Right lobe of liver (tissue), 6 donors: ENCODE data around the gene SLC25A43. TPM values are rescaled to one million over a fixed set of nuclear protein-coding genes. Genes with fewer than 3 reads are reported as not detected.
A peak's percentile ranks its signal among the peaks of the same experiment; 100 is the strongest.

ENCODE experiments used
- ATAC-seq, 4 donors: fragments of 200-7000 bp; cut with Tn5 transposase; one replicate each; pipeline ENCODE4 v1.9.1; 2020; ENCODE audit warnings: mild to moderate bottlenecking in 4 of 4, moderate library complexity in 4 of 4
- DNase-seq, 3 donors: peaks; one replicate each; pipeline ENCODE4 v3.0.0-alpha.2; 2020
- H3K27ac ChIP-seq, 3 donors: fragments of 200-600 bp; one replicate each; pipeline ENCODE4 v1.8.0; 2022
- H3K27me3 ChIP-seq, 2 donors: fragments of 200-600 bp; one replicate each; pipeline ENCODE4 v1.8.0; 2022
- H3K36me3 ChIP-seq, 4 donors: fragments of 200-600 bp; sonication (generic) in 1 of 4; one replicate each; pipeline versions ENCODE4 v1.5.1 to v1.8.0; 2017 to 2022; ENCODE audit warnings: control low read depth in 1 of 4
- H3K4me1 ChIP-seq, 4 donors: fragments of 200-600 bp; sonication (generic) in 1 of 4; one replicate each; pipeline versions ENCODE4 v1.5.1 to v1.8.0; 2017 to 2022; ENCODE audit warnings: control low read depth in 1 of 4
- H3K4me3 ChIP-seq, 3 donors: fragments of 200-600 bp; one replicate each; pipeline ENCODE4 v1.8.0; 2022
- H3K9me3 ChIP-seq, 4 donors: fragments of 200-600 bp; sonication (generic) in 1 of 4; one replicate each; pipeline versions ENCODE4 v1.5.1 to v1.8.0; 2017 to 2022; ENCODE audit warnings: control low read depth in 1 of 4
- POLR2A ChIP-seq: fragments of 450-650 bp; IDR thresholded peaks from one replicate; pipeline ENCODE4 v1.6.1; 2017; ENCODE audit warnings: antibody characterized with exemption, mild to moderate bottlenecking
- WGBS: methylation state at CpG from one replicate; pipeline ENCODE4 v1.1.6; 2018; ENCODE audit warnings: low coverage, low lambda C conversion rate; ENCODE audit not compliant: insufficient coverage; ENCODE audit errors: missing lambda C conversion rate; 5-methylcytosine and 5-hydroxymethylcytosine counted together
- intact Hi-C, 2 donors: fragments of 100-400 bp; cut with DNase I; formaldehyde crosslinking; loops; one replicate each; pipeline versions ENCODE4 v1.11.2 to v1.14.1; 2022
- total RNA-seq, 6 experiments: library from RNA; depleted of rRNA in 2 of 6; stranded (reverse); fragments of >200 nt in 2 of 6; fragmentation: NEBNext Ultra II Directional in 3 of 6; extraction: Animal tissue kit (Norgen Biotek cat#: 25700) in 3 of 6; gene quantifications; one replicate each; pipeline versions ENCODE4 v1.1.0 to v1.2.4, GENCODE V29; 2016 to 2023
- TF ChIP-seq, protein P1 (sequence below), 4 donors: fragments of 200-600 bp in 3 of 4; fragments of 450-650 bp in 1 of 4; IDR thresholded peaks; one replicate each; pipeline versions ENCODE4 v1.5.1 to v1.8.0; 2016 to 2022; ENCODE audit warnings: antibody characterized with exemption in 4 of 4, mild to moderate bottlenecking in 2 of 4
- donor health status: DM: no; HTN: yes; CAD: no.
- donor health status: DM: no; HTN: no; CAD: no.
- donor health status: DM: no; HTN: no; CAD: no.
- donor health status: DM: no; HTN: yes; CAD: no.
- donor health status: DM: no; HTN: yes; CAD: no.

The SLC25A43 gene
- total RNA-seq, 6 experiments from 2014 or later: 6.4 to 21.5 (median 7.5) TPM

DNA sequence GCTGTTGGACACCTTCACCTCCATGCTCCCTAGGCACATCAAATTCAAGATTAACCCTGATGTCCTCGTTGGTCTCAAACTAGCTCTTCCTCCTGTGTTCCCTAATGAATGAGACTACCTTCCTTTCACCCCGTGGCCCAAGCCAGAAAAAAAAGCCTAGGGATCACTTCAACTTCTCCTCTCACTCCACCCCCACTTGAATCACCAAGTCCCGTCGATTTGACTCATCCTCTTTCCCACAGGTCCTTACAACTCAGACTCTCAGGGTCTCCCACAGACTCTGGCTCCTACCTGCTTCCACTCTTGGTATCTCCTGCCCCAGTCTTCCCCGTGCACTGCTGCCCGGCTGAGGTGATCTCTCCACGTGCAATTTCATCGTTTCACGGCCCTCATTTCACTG is 8.5 kb downstream of the SLC25A43 start:
- no peaks in the 10 kb centered on the region for H3K27me3 ChIP-seq
- ATAC-seq: no peak
- TF ChIP-seq, protein P1, sequence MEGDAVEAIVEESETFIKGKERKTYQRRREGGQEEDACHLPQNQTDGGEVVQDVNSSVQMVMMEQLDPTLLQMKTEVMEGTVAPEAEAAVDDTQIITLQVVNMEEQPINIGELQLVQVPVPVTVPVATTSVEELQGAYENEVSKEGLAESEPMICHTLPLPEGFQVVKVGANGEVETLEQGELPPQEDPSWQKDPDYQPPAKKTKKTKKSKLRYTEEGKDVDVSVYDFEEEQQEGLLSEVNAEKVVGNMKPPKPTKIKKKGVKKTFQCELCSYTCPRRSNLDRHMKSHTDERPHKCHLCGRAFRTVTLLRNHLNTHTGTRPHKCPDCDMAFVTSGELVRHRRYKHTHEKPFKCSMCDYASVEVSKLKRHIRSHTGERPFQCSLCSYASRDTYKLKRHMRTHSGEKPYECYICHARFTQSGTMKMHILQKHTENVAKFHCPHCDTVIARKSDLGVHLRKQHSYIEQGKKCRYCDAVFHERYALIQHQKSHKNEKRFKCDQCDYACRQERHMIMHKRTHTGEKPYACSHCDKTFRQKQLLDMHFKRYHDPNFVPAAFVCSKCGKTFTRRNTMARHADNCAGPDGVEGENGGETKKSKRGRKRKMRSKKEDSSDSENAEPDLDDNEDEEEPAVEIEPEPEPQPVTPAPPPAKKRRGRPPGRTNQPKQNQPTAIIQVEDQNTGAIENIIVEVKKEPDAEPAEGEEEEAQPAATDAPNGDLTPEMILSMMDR (IDR thresholded peaks at IDR 0.05): no peak
- TF ChIP-seq POLR2A: no peak
- 65% methylated on average over 8 of the region's 9 CpGs for WGBS
- intact Hi-C loops: no loop called here
- H3K27ac ChIP-seq: no peak overlapping the region
- no peaks in the 10 kb centered on the region for H3K9me3 ChIP-seq
- no peaks in the 10 kb centered on the region for H3K36me3 ChIP-seq
- peaks cover 0 to 6% (median 0%) of the 10 kb centered on the region in 4 donors for H3K4me1 ChIP-seq
- DNase-seq: no peak
- no peak overlapping the region for H3K4me3 ChIP-seq

DNA sequence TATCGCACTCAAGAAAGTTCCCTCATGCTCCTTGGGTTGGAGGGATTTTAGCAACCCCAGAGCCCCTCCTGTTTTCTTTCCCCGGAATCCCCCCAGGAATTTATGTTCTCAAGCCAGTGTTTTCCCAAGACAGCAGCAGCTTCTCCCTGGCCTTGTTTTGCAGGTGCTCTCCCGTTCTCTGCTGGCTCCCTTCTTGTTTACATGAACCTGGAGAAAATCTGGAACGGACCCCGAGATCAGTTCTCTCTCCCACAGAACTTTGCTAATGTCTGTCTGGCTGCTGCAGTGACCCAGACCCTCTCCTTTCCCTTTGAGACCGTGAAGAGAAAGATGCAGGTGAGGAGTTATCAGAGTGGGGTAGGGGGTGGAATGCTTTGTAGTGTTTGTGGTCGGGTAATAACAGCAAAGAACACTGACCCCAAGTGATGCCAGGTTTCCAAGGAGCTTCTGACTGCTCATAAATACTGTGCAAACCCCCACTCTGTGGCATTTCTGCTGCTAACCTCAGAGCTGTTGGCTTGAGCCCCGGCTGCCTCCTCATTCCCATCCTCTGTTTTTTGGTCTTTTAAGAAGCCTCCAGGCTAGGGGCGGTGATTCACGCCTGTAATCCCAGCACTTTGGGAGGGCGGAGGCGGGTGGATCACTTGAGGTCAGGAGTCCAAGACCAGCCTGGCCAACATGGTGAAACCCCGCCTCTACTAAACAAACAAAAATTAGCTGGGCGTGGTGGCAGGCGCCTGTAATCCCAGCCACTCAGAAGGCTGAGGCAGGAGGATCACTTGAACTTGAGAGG is 11.1 kb downstream of the SLC25A43 start:
- Histone ChIP-seq H3K27ac (peak overlapping the region in 2 of 3 donors; percentile 19 to 30), H3K9me3 (no peaks in the 10 kb centered on the region), H3K4me1 (peaks cover 0 to 6% (median 0%) of the 10 kb centered on the region in 4 donors), H3K4me3 (no peak overlapping the region), H3K36me3 (no peaks in the 10 kb centered on the region), H3K27me3 (no peaks in the 10 kb centered on the region)
- intact Hi-C loops: no loop called here
- TF ChIP-seq, protein P1 (IDR thresholded peaks at IDR 0.05): no peak
- TF ChIP-seq POLR2A: no peak
- WGBS: 33% methylated on average over 11 of the region's 15 CpGs
- DNase-seq (peak; percentile 49 to 69 (median 56)), ATAC-seq (peak; percentile 56 to 81 (median 71))

DNA sequence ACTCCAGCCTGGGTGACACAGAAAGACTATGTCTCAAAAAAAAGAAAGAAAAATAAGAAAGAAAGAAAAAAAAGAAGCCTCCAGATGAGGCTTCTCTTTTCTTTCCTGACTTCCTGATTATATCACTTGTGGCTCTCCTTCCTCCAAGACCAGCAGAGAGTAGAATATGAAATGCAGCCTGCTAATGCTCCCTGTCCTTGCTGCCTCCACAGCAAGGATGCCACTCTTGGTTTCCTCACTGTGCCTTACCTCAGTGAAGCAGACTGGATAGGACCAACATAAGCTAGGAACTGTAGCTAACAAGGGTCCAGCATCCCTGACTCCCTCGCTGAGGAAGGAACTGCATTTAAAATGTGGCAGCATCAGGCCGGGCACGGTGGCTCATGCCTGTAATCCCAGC is 11.7 kb downstream of the SLC25A43 start:
- ATAC-seq (peak in 3 of 4 donors; percentile 8 to 17 (median 15)), DNase-seq (no peak)
- no peak overlapping the region for H3K4me3 ChIP-seq
- H3K4me1 ChIP-seq: peaks cover 0 to 6% (median 0%) of the 10 kb centered on the region in 4 donors
- no CpG with 5 or more reads among the region's 3 CpGs for WGBS
- peak overlapping the region in 1 of 3 donors; percentile 19 for H3K27ac ChIP-seq
- H3K9me3 ChIP-seq: no peaks in the 10 kb centered on the region
- intact Hi-C loops: no loop called here
- no peaks in the 10 kb centered on the region for H3K36me3 ChIP-seq
- TF ChIP-seq, protein P1 (IDR thresholded peaks at IDR 0.05): no peak
- TF ChIP-seq POLR2A: no peak
- no peaks in the 10 kb centered on the region for H3K27me3 ChIP-seq

DNA sequence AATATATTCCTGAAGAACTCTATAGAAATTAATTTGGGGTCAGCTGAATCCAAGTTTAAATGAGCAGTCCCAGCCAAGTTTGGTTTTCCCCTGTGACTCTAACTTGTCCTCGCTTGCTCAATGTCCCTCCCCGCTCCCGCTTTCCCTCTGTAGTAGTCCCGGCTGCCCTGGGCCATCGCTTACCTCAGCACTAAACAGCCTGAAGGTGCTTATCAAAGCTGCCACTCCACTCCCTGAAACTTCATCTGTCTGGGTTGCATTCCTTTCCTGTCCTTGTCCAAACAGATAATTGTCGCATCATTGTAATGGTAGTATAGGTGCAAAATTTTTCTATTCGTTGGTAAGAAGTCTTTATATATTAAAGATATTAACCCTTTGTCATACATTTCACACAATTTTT is 12.8 kb downstream of the SLC25A43 start:
- ATAC-seq (peak; percentile 82 to 88 (median 88)), DNase-seq (peak; percentile 56 to 76 (median 69))
- TF ChIP-seq, protein P1 (IDR thresholded peaks at IDR 0.05): no peak
- no peak for TF ChIP-seq POLR2A
- Histone ChIP-seq H3K27me3 (no peaks in the 10 kb centered on the region), H3K4me3 (no peak overlapping the region), H3K9me3 (no peaks in the 10 kb centered on the region), H3K27ac (no peak overlapping the region), H3K4me1 (peaks cover 0 to 6% (median 0%) of the 10 kb centered on the region in 4 donors), H3K36me3 (no peaks in the 10 kb centered on the region)
- 39% methylated on average over 6 of the region's 7 CpGs for WGBS
- intact Hi-C loops: no loop called here
